Stimulated activated CD8-positive, alpha-beta memory T cell treated with anti-CD3 and anti-CD28 coated beads, Interleukin-4, amount 100 ng/mL, for 48 hours (primary cell): Measurements from ENCODE around the gene ME3.
"Not testable (repeated sequence)": the region's sequence is repeated elsewhere in the genome, so short reads cannot be mapped to it uniquely, and the experiment has no call there.

Source experiments
- DNase-seq: peaks from one replicate; pipeline ENCODE4 v3.0.0-alpha.2; 2020

Gene ME3

DNA sequence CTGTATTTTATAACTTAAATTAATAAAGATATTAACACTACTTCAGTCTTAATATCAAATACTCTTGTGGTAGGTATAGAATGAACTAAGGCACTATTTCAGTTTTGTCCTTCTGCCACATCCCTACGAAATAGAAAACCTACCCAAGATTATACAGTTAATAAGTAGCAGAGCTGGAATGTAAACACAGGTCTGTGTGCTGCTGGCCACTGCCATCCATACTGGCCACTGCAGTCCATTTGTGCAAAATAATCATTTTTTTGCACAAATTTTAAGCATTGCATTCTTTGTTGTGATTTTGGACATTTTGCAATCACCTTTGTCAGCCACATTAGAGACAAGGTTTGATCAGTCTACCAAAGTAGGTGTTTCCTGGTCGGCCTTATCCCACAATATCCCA lies 91.9 kb downstream of the ME3 start:
- DNase-seq = no peak

- DNase-seq = no peak
Measured at GRCh38 chr11:86579406-86579731, 93.0 kb downstream of the ME3 start.

- no peak for DNase-seq
Measured at GRCh38 chr11:86578727-86579405, 93.5 kb downstream of the ME3 start.

DNA sequence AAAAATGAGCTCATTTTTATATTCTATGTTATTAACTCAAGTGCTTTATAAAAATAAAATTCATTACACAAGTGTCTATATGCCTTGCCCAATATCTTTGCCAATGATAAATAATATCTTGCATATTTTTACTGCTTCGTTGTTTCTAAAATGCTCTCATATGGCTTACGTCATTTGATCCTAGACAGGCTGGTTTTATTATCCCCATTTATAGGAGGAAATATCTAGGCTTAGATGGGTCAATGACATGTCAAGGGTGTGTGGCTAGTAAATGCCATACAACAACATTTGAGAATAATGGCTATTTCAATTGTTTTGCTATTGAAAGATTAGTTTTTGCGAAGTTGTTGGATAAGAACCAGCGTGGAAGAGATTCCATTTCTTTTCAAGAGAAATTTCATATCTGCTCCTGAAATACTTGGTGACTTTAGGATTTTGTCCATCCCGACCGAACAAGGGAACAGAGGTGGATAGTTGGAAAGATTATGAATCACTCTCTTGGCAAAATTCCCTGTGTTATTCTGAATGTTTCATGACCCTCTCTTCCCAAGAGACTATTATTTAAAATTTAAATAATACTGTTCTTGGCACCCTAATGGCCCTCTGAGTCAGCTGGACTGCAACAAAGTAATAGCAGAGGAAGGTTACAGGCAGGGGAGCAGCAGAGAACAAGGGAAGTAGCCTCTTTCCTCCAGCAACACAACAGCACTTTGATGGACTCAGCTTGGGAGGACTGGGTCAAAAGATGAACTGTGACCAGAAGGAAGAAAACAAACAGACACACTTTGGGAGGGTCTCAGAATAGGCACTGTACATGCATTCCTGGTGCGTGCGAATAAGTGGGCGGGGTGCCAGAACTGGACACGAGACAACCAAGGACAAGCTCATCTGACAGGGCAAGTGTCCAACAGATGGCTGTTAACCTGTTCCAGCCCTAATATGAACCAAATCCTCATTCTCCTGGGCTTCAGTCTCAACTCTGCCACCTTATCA lies 94.5 kb downstream of the ME3 start:
- no peak for DNase-seq

DNA sequence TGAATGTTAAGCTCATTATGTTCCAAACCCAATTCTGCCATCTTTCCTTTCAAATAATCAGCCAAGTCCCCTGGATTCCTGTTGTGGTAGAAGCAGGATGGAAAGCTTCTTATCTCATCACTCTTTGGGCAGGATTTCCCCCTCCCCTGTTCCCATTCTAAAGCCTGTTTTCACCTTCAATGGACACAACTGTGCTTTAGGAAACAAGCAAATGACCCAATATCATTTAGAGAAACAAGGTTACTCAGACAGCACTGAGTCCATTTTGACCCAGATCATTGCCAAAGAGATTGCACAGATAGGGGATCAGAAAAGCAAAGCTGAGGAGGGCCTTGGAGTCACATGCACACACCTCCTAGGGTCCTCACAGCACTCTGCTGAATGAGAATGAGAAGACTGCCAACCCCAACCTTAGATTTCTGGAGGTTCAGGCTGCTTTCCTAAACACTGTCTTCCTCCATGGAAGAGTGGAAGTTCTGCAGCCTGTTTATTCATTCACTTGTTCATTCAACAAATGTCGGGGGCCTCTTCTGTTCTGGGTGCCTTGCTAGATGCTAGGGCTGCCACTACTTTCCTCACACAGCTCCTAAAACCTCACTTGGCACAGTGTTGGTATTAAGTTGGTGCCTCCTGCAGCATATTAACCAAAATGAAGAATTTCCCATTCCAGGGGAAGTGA lies 95.3 kb downstream of the ME3 start:
- DNase-seq = no peak

DNA sequence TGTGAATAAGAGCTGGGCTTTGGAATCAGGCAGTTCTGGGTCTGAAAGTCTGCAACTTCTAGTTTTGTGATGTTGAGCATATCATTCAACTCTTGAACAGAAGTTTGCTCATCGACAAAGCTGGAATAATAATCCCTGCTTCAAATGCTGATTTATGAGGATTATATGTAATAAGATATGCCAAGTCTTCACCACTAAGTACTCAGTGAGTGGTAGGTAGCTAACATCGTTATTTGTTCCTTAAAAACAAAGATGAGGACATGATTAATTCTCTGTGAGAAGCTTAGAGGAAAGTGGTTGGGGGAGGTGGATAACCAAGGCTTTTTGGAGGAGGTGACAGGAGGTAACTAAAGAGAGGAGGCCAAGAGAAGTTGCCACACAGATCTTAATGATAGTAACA lies 96.5 kb downstream of the ME3 start:
- DNase-seq = no peak

- DNase-seq = no peak
Measured at GRCh38 chr11:86575208-86575855, 97.1 kb downstream of the ME3 start.

DNA sequence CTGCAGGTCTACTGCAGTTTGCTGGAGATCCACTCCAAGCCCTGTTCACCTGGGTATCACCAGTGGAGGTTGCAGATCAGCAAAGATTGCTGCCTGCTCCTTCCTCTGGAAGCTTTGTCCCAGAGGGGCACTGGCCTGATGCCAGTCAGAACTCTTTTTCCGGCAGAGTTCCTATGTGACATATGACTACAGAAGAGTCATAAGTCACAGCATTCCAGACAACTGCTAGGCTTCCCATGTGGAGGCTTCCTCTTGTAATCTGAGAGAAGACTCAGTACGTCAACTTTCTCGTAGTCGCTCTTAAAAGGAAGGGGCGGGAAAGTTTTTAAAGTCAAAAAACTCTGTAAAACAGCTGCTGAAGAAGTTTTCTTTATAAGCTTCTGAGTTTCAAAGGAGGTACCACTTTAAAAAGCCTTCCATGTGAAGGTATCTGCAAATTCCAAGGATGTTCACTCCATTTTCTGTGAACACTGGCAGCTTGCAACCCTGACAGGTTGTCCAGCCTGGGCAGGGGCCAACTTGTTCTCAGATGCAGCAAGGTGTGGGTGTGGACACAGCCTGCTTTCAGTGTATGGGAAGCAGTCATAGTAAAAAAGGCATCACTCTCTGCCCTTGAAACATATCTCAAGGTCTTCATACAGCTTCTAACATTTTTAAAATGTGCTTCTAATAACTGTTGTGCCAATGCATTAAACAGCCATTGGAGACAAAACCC lies 97.8 kb downstream of the ME3 start:
- no peak for DNase-seq

DNA sequence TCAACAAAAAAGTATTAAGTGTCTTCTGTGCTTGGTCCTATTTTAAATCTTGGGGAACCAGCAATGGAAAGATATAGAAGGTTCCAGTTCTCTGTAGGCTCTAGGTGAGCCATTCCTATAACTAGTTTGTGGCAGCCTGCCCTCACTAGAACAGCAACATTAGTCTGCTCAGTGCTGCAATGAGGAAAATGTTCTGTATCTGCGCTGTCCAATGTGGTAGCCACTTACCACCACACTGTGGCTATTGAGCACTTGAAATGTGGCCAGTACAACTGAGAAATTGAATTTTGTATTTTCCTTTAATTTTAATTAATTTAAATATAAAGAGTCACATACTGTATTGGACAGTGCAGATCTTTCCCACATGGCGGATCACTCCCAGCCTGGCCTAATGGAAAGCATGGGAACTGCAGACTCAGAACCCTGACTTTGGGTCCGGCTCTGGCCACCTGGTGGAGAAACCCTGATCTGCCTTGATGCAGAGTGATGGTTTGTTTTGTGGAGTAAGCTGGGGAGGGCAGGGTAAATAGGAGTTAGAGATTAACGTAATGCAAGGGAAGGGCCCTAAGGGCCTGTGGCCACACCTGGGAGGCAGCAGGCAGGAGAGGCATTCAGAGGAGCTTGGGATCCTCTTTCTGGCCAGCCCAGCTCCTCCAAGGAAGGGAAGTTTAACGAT lies 101.0 kb downstream of the ME3 start:
- no peak for DNase-seq

GRCh38 chr11:86570451-86570850 lies 102.0 kb downstream of the ME3 start:
- no peak for DNase-seq

DNA sequence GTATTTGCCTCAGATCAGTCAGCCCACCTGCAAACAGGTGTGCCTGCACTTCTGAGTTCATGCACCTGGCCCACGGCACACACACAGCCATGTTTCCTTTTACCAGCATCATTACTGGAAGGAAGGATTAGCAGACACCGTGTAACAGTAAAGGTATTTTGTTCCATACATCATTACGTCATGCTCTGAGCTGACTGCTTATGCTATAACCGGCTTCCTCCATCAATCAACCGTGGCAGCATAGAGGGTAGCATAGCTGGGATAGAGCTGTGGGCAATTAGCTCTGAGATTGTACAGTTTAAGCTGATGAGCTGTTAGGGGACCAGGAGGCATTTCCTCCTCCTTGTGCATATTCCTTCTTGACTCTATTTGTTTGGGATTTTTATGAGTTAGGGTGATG lies 102.4 kb downstream of the ME3 start:
- DNase-seq = no peak

DNA sequence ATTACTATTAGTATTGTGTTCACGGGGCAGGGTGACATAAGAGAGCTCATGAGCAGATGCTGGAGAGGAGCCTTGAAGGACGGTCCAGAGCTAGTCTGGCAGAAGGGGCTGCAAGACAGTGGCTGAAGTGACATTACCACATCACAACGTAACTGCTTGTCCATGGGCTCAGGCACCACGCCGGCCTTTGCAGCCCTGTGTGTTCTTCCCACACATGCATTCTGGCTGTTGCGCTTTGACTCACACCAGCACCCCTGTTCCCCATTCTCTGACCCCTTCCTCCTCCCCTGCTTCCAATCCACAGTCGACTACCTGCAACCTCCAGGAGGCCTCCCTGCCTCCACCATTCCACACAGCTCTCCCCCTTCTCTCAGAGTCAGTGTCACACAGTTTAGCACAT lies 103.3 kb downstream of the ME3 start:
- no peak for DNase-seq

GRCh38 chr11:86565801-86566312 lies 106.6 kb downstream of the ME3 start:
- no peak for DNase-seq

DNA sequence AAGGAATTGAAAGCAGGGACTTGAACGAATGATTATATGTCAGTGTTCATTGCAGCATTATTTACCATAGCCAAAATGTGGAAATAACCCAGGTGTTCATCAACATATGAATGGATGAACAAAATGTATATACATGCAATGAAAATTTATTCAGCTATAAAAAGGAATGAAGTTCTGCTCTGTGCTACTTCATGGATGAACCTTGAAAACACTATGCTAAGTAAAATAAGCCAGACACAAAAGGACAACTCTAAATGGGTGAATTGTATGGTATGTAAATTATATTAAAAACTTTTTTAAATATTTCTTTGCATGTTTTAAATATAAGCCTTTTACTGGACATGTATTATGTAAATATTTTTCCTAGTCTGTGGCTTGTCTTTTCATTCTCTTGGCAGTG lies 107.0 kb downstream of the ME3 start:
- no peak for DNase-seq

DNA sequence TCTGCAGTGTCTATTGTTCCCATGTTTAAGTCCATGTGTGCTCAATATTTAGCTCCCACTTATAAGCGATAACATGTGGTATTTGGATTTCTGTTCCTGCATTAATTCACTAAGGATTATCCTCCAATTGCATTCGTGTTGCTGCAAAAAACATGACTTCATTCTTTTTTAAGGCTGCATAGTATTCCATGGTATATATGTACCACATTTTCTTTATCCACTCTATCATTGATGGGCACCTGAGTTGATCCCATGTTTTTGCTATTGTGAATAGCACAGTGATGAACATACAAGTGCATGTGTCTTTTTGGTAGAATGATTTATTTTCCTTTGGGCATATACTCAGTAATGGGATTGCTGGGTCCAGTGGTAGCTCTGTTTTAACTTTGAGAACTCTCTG lies 109.6 kb downstream of the ME3 start:
- not testable (repeated sequence) for DNase-seq

GRCh38 chr11:86559311-86559945 lies 113.0 kb downstream of the ME3 start:
- no peak for DNase-seq

GRCh38 chr11:86558841-86559240 lies 113.6 kb downstream of the ME3 start:
- DNase-seq = no peak

GRCh38 chr11:86558207-86558606 lies 114.2 kb downstream of the ME3 start:
- no peak for DNase-seq

- no peak for DNase-seq
Measured at GRCh38 chr11:86555866-86556265, 116.5 kb downstream of the ME3 start.

DNA sequence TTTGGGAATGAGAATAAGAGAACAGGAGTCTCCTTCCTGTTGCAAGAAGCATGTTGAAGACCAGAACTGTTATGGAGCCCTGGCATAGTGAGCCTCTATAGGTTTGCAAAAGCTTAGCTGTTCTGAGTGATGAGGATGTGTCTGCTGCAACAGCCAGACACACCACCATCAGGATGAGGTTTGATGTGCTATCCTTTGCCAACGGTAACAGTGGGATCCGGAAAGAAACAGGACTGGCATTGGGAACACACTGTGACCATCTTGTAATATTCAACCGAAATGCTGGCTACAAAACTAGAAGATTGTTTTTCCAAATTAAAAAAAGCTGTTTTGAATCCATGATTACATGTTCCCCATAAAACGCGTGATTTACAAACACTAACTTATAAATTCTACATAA lies 117.0 kb downstream of the ME3 start:
- no peak for DNase-seq

- DNase-seq = no peak
Measured at GRCh38 chr11:86553265-86553664, 119.2 kb downstream of the ME3 start.
